ENCODE measurements around the gene NEK11. TPM values are rescaled to one million over a fixed set of nuclear protein-coding genes. Genes with fewer than 3 reads are reported as not detected.

The NEK11 gene
- total RNA-seq, 2 experiments from 2014 or later = 3.1 to 3.8 TPM

DNA sequence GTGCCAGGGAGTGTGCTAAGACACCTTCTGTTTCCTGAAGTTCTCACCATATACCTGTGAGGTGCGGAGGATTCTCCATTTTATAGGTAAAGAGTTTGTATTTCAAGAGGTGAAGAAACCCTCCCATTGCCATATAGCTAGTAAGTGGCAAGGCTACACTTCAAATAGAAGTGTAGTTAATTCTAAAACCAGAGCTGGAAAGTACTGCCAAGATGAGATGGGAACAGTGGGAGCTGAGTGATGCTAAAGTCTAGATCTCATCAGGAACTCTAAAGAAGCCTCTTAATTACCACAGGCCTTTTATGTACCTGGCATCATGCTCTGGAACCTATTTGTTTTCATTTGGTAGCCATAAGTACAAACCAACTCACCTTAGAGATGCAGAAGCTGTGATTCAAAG lies 256.3 kb downstream of the NEK11 start:
- ATAC-seq (ENCODE audit: low read depth) (no peak), DNase-seq (no peak)
- H3K4me1 Mint-ChIP-seq = no peaks in the 10 kb centered on the region
- no peak overlapping the region for H3K27ac Mint-ChIP-seq
- POLR2A ChIA-PET = no interaction called here
- no peak overlapping the region for H3K4me3 Mint-ChIP-seq
- no peaks in the 10 kb centered on the region for H3K9me3 Mint-ChIP-seq
- no peaks in the 10 kb centered on the region for H3K36me3 Mint-ChIP-seq
- no peaks in the 10 kb centered on the region for H3K27me3 Mint-ChIP-seq

DNA sequence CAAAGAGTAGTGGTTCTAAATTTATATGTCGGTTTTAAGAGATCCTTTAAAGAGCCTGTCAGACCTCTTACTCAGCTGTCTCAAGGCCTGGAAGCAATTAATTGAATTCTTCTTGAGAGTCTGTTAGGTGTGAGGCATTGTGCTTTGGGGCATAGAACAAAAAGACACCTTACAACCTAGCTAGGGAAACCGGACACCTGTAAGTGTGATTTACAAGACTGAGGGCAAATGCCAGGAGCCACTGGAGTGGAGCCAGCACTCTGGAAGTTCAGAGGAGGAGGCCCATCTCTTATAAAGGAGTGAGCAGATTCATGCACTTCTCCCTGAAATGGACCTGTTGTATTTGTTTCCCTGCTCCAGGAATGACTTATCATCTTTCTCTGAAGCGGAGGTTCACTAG lies 257.2 kb downstream of the NEK11 start:
- POLR2A ChIA-PET = no interaction called here
- Mint-ChIP-seq H3K4me3 (no peak overlapping the region), H3K27me3 (no peaks in the 10 kb centered on the region), H3K9me3 (no peaks in the 10 kb centered on the region), H3K36me3 (no peaks in the 10 kb centered on the region), H3K27ac (no peak overlapping the region), H3K4me1 (no peaks in the 10 kb centered on the region)
- ATAC-seq (ENCODE audit: low read depth) = no peak
- DNase-seq = no peak

DNA sequence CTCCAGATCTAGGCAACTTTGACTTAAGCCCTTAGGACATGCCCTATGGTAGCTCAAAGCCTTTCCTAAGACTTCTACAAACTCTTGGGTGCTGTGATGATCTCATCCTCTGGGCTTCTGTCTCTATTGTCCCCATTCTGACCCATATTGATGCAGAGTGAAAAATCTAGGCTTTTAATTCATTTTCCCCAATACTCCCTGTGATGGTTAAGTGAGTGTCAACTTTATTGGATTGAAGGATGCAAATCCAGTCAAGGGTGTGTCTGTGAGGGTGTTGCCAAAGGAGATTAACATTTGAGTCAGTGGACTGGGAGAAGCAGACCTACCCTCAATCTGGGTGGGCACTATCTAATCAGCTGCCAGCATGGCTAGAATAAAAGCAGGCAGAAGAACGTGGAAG lies 257.6 kb downstream of the NEK11 start:
- no peaks in the 10 kb centered on the region for H3K36me3 Mint-ChIP-seq
- DNase-seq = no peak
- no peaks in the 10 kb centered on the region for H3K4me1 Mint-ChIP-seq
- H3K9me3 Mint-ChIP-seq = no peaks in the 10 kb centered on the region
- H3K27me3 Mint-ChIP-seq = no peaks in the 10 kb centered on the region
- POLR2A ChIA-PET = no interaction called here
- H3K4me3 Mint-ChIP-seq = no peak overlapping the region
- ATAC-seq (ENCODE audit: low read depth) = no peak
- no peak overlapping the region for H3K27ac Mint-ChIP-seq

DNA sequence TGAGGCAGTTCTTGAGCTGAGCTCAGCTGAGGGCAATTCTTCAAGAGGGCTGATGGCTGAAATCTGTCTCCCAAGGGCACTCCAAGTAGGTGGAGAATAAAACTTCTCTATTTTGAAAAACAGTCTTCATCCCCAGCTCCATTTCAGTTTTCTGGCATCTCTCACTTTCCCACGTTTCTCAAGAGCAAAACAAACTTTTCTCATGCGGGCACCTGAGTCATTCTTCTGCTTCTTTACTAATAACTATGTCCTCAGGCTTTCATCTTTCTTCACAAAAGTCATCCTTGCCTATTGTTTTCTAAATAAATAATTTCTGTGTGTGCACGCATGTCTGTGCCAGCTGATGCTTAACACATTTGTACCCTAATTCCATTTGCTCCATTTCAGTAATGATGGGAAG lies 258.8 kb downstream of the NEK11 start:
- ATAC-seq (ENCODE audit: low read depth) = no peak
- no peaks in the 10 kb centered on the region for H3K36me3 Mint-ChIP-seq
- H3K4me1 Mint-ChIP-seq = no peaks in the 10 kb centered on the region
- no peaks in the 10 kb centered on the region for H3K9me3 Mint-ChIP-seq
- POLR2A ChIA-PET = no interaction called here
- H3K4me3 Mint-ChIP-seq = no peak overlapping the region
- H3K27me3 Mint-ChIP-seq = no peaks in the 10 kb centered on the region
- no peak for DNase-seq
- H3K27ac Mint-ChIP-seq = no peak overlapping the region

DNA sequence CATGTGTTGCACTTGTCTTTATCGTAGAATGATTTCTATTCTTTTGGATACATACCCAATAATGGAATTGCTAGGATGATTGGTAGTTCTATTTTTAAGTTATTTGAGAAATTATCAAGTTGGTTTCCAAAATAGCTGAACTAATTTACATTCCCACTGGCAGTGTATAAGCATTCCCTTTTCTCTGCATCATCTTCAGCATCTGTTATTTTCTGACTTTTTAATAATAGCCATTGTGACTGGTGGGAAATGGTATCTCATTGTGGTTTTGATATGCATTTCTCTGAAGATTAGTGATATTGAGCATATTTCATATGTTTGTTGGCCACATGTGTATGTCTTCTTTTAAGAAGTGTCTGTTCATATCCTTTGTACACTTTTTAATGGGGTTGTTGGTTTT lies 273.2 kb downstream of the NEK11 start:
- H3K27me3 Mint-ChIP-seq = peaks cover 14% of the 10 kb centered on the region
- no peaks in the 10 kb centered on the region for H3K4me1 Mint-ChIP-seq
- H3K4me3 Mint-ChIP-seq = no peak overlapping the region
- POLR2A ChIA-PET = no interaction called here
- H3K9me3 Mint-ChIP-seq = no peaks in the 10 kb centered on the region
- H3K27ac Mint-ChIP-seq = no peak overlapping the region
- DNase-seq (no peak), ATAC-seq (ENCODE audit: low read depth) (no peak)
- no peaks in the 10 kb centered on the region for H3K36me3 Mint-ChIP-seq

DNA sequence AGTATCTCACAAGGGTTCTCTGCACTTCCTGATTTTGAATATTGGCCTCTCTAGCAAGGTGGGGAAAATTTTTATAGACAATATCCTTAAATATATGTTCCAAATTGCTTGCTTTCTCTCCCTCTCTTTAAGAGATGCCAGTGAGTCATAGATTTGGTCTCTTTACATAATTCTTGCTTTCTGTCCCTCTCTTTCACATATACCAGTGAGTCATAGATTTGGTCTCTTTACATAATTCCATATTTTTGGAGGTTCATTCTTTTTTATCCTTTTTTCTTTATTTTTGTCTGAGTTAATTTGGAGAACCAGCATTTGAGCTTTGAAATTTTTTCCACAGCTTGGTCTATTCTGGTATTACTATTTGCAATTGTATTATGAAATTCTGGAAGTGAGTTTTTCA lies 277.2 kb downstream of the NEK11 start:
- Mint-ChIP-seq H3K4me3 (no peak overlapping the region), H3K36me3 (no peaks in the 10 kb centered on the region), H3K9me3 (no peaks in the 10 kb centered on the region), H3K27me3 (peaks cover 14% of the 10 kb centered on the region), H3K27ac (no peak overlapping the region), H3K4me1 (no peaks in the 10 kb centered on the region)
- POLR2A ChIA-PET = no interaction called here
- ATAC-seq (ENCODE audit: low read depth) (no peak), DNase-seq (no peak)

DNA sequence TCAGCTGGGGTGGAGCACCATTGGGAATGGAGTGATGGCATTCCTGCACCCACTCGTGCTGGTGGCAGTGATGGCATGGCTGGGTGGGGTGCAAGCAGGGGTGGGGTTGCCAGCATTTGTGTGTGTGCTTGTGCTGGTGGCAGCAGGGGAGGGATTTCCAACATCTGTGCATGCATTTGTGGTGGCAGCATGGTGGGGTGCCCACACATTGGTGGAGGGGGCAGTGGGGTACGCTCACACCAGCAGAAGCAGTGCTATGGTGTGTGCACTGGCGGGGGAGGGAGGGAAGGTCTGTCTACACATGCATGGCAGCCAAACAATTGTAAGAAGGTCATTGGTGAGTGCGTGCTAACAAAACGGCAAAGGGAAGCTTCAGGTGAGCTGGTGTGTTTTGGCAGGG lies 278.2 kb downstream of the NEK11 start:
- POLR2A ChIA-PET = no interaction called here
- Mint-ChIP-seq H3K4me1 (no peaks in the 10 kb centered on the region), H3K27ac (no peak overlapping the region), H3K9me3 (no peaks in the 10 kb centered on the region), H3K36me3 (no peaks in the 10 kb centered on the region), H3K4me3 (no peak overlapping the region), H3K27me3 (peaks cover 19% of the 10 kb centered on the region)
- ATAC-seq (ENCODE audit: low read depth) (no peak), DNase-seq (no peak)

DNA sequence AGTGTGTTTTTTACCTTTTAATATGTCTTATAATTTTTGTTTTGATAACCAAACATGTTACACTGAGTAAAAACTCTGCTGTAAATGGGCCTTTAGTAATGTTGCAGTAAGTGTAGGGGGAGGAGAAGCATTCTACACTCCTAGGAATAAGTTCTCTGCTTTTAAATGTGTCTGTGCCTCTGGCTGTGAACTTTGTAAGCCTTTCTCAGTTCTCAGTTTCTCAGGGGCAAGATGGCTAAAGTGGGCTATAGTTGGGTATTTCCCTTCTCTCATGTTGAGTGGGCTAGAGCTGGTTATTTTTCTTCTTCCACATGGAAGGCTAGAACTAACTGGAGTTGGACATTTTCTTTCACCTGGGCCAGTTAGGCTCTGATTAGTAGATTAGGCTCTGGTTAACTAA lies 279.6 kb downstream of the NEK11 start:
- Mint-ChIP-seq H3K4me1 (no peaks in the 10 kb centered on the region), H3K27ac (no peak overlapping the region), H3K36me3 (no peaks in the 10 kb centered on the region), H3K27me3 (peaks cover 20% of the 10 kb centered on the region), H3K9me3 (no peaks in the 10 kb centered on the region), H3K4me3 (no peak overlapping the region)
- ATAC-seq (ENCODE audit: low read depth) = no peak
- DNase-seq = no peak
- POLR2A ChIA-PET = no interaction called here

DNA sequence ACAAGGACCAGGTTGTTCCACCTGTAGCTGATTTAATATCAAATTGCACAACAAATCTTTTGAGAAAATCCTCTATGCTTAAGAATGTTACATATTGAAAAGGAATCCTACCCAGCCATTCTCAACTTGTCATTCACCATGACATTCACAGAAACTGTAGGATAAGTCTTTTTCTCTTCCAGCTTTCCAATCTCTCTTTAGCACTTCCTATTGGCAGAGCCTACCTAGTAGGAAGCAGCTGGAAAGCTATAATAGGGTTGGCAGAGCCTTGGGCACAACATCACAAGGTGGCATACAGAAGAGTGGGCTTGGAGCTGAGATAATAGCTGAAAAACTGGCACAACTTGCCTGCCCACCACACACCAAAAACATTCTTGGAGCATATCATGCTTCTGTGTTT lies 287.6 kb downstream of the NEK11 start:
- no peaks in the 10 kb centered on the region for H3K36me3 Mint-ChIP-seq
- DNase-seq (no peak), ATAC-seq (ENCODE audit: low read depth) (no peak)
- H3K4me1 Mint-ChIP-seq = no peaks in the 10 kb centered on the region
- no peak overlapping the region for H3K27ac Mint-ChIP-seq
- no peak overlapping the region for H3K4me3 Mint-ChIP-seq
- no peaks in the 10 kb centered on the region for H3K9me3 Mint-ChIP-seq
- peaks cover 9% of the 10 kb centered on the region for H3K27me3 Mint-ChIP-seq
- POLR2A ChIA-PET = no interaction called here

DNA sequence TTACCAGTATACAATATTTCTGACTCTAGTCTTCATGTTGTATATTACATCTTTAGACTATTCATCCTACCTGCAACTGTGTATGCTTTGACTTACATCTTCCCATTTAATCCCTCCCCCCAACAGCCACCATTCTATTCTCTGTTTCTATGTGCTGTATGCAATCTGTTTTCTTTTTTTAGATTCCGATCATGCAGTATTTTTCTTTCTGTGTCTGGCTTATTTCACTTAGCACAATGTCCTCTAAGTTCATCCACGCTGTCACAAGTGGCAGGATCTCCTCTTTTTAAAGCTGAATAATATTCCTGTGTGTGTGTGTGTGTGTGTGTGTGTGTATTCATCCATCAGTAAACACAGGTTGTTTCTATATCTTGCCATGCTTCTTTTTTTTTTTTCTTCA lies 288.5 kb downstream of the NEK11 start:
- POLR2A ChIA-PET = no interaction called here
- Mint-ChIP-seq H3K4me1 (no peaks in the 10 kb centered on the region), H3K9me3 (no peaks in the 10 kb centered on the region), H3K27ac (no peak overlapping the region), H3K4me3 (no peak overlapping the region), H3K27me3 (peaks cover 6% of the 10 kb centered on the region), H3K36me3 (no peaks in the 10 kb centered on the region)
- no peak for ATAC-seq (ENCODE audit: low read depth)
- DNase-seq = no peak

DNA sequence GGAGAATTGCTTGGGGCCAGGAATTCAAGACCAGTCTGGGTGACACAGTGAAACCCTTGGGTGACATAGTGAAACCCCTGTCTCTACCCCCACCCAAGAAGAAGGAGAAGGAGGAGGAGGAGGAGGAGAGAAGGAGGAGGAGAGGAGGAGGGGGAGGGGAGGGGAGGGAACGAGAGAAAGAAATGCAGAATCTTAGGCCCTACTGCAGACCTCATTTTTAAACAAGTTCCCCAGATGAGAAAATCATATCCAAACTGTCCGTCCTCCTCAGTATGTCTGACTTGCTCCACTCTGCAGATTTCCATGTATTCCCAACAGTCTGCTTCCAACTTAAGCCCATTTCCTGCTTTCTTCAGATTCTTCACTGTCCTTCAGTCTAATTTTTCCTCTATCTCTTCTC lies 291.0 kb downstream of the NEK11 start:
- H3K27ac Mint-ChIP-seq = no peak overlapping the region
- H3K27me3 Mint-ChIP-seq = peaks cover 4% of the 10 kb centered on the region
- no peaks in the 10 kb centered on the region for H3K4me1 Mint-ChIP-seq
- H3K9me3 Mint-ChIP-seq = no peaks in the 10 kb centered on the region
- no peak for ATAC-seq (ENCODE audit: low read depth)
- H3K4me3 Mint-ChIP-seq = no peak overlapping the region
- no peak for DNase-seq
- no peaks in the 10 kb centered on the region for H3K36me3 Mint-ChIP-seq
- POLR2A ChIA-PET = no interaction called here

DNA sequence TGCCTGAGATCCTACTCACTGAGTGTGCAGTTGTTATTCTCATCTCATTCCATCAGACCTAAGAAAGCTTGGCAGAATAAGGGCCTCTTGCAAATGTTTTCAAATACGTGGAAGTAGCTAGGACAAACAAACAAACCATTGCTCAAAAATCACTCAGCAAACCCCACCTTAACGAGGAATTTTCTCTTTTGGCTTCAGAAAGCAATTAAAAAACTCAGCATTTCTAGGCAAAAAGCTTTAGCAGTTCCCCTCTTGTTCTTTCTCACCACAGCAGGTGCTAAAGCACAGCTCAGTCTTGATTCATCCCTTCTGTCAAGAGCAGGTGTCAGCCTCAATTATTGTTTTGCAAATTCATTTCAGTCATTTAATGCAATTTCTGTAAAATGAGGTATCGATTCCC lies 296.3 kb downstream of the NEK11 start:
- Mint-ChIP-seq H3K27me3 (peaks cover 9% of the 10 kb centered on the region), H3K4me3 (no peak overlapping the region), H3K4me1 (no peaks in the 10 kb centered on the region), H3K27ac (no peak overlapping the region), H3K9me3 (no peaks in the 10 kb centered on the region), H3K36me3 (no peaks in the 10 kb centered on the region)
- POLR2A ChIA-PET = no interaction called here
- ATAC-seq (ENCODE audit: low read depth) (no peak), DNase-seq (no peak)

DNA sequence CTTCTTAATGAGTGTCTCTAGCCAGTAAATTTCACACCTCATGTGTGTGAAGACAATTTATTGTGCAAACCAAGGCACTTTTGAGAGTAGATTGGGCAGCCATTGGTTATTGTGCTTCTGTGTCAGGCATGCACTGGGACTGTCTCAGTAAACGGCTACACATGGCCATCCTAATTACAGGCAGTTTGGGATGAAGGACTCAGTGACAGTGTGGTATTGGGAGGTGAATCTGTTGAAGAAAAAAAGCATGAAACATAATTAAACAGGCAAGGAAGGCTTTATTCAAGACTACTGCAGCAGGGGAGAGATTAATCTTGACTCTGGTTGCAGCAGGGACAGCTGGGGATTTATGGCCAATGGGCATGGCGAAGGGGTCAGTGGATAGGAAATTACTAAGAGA lies 297.1 kb downstream of the NEK11 start:
- no peak for DNase-seq
- POLR2A ChIA-PET = no interaction called here
- Mint-ChIP-seq H3K9me3 (no peaks in the 10 kb centered on the region), H3K27ac (no peak overlapping the region), H3K27me3 (peaks cover 9% of the 10 kb centered on the region), H3K4me3 (no peak overlapping the region), H3K36me3 (no peaks in the 10 kb centered on the region), H3K4me1 (no peaks in the 10 kb centered on the region)
- ATAC-seq (ENCODE audit: low read depth) = no peak

DNA sequence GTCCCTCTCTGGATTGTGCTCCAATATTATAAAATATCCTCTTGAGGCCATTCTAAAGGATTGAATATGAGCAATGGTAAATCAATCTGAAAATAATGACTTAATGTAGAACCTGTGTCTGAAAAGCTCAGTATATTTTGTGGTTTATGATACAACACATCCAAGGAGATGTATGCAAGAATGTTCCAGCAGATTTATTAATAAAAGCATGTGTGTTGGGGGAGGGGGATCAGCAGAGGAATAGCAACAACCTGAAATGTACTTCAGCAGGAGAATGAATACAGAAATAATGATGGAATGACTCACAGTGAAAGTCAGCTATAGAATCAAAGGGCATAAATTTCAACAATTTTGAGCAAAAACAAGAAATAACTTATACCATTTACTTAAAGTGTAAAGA lies 298.2 kb downstream of the NEK11 start:
- H3K27ac Mint-ChIP-seq = no peak overlapping the region
- H3K4me3 Mint-ChIP-seq = no peak overlapping the region
- H3K9me3 Mint-ChIP-seq = no peaks in the 10 kb centered on the region
- POLR2A ChIA-PET = no interaction called here
- ATAC-seq (ENCODE audit: low read depth) (no peak), DNase-seq (no peak)
- no peaks in the 10 kb centered on the region for H3K4me1 Mint-ChIP-seq
- H3K27me3 Mint-ChIP-seq = peaks cover 9% of the 10 kb centered on the region
- no peaks in the 10 kb centered on the region for H3K36me3 Mint-ChIP-seq

DNA sequence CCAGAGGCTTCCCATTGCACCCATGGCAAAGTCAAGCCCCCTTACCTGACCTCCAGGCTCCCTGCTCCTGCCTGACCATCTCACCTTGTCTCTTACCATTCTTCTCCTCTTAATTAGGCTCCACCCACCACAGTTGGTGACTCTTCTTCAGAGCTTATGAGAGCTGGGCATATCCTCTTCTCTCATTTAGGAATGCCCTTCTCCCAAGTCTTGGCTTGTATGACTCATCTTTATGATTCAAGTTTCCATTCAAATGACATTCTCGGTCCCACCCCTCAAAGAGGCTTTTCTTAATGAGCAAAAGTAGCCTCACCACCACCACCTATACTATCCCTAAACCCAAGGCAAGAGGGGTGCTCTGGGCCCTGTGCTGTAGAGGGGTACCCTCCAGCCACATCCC lies 299.6 kb downstream of the NEK11 start:
- no peak for DNase-seq
- Mint-ChIP-seq H3K4me3 (no peak overlapping the region), H3K27me3 (peaks cover 9% of the 10 kb centered on the region), H3K9me3 (peaks cover 1% of the 10 kb centered on the region), H3K4me1 (no peaks in the 10 kb centered on the region), H3K27ac (no peak overlapping the region), H3K36me3 (no peaks in the 10 kb centered on the region)
- no peak for ATAC-seq (ENCODE audit: low read depth)
- POLR2A ChIA-PET = no interaction called here
